ENCODE results near the gene PTPRR. TPM values are rescaled to one million over a fixed set of nuclear protein-coding genes. Genes with fewer than 3 reads are reported as not detected.

Gene PTPRR
- total RNA-seq, 2 experiments from 2014 or later = not detected

DNA sequence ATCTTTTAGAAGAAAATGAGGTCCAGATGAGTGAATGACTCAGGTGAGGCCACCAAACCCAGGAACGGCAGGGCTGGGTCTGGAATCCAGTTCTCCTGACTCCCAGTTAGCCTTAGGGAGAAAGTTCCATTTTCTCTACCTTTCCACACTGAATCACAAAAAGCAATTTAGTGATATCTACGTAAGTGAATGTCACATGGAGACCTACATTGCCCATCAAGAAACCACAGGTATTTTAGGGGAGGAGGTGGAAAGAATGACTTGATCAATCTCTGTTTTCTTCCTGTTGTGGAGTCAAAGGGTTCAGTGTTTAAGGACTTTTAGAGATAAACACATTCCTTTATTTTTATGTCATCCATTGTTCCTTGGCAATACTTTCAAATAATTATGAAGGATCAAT is 176.4 kb downstream of the PTPRR start:
- Histone ChIP-seq H3K27ac (ENCODE audit: low read depth, low read length, poor library complexity, severe bottlenecking) (no peak overlapping the region), H4K20me1 (ENCODE audit: insufficient read depth, low read length) (no peaks in the 10 kb centered on the region), H3K79me2 (ENCODE audit: insufficient read depth, low read depth, low read length) (no peaks in the 10 kb centered on the region), H3K9me2 (ENCODE audit: insufficient read depth, low read length) (no peaks in the 10 kb centered on the region), H3K4me2 (ENCODE audit: low read length) (no peak overlapping the region), H3K4me3 (ENCODE audit: low read depth, low read length, poor library complexity, severe bottlenecking) (no peak overlapping the region), H3K4me1 (ENCODE audit: insufficient read depth, low read length, poor library complexity, severe bottlenecking) (no peaks in the 10 kb centered on the region), H2AFZ (ENCODE audit: low read length) (no peak overlapping the region), H3K36me3 (ENCODE audit: insufficient read depth, low read length) (no peaks in the 10 kb centered on the region), H3K9me3 (ENCODE audit: low read length) (no peaks in the 10 kb centered on the region)
- TF ChIP-seq, protein P1, sequence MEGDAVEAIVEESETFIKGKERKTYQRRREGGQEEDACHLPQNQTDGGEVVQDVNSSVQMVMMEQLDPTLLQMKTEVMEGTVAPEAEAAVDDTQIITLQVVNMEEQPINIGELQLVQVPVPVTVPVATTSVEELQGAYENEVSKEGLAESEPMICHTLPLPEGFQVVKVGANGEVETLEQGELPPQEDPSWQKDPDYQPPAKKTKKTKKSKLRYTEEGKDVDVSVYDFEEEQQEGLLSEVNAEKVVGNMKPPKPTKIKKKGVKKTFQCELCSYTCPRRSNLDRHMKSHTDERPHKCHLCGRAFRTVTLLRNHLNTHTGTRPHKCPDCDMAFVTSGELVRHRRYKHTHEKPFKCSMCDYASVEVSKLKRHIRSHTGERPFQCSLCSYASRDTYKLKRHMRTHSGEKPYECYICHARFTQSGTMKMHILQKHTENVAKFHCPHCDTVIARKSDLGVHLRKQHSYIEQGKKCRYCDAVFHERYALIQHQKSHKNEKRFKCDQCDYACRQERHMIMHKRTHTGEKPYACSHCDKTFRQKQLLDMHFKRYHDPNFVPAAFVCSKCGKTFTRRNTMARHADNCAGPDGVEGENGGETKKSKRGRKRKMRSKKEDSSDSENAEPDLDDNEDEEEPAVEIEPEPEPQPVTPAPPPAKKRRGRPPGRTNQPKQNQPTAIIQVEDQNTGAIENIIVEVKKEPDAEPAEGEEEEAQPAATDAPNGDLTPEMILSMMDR (conservative IDR thresholded peaks at IDR 0.05; ENCODE audit: low read length) = no peak
- no peak for TF ChIP-seq EZH2phosphoT487 (IDR thresholded peaks at IDR 0.05; ENCODE audit: borderline replicate concordance, low read depth, low read length)
- DNase-seq (ENCODE audit: low spot score) = no peak
- BruUV-seq (replicated peaks) = no TSS peak
- ChIA-PET POLR2A (interaction anchor here (0.8 to 0.9 kb wide), 2 partner anchors 11 to 993 kb away, joined by 3 to 4 read pairs; no protein-coding TSS in a partner anchor), CTCF (ENCODE audit: unreplicated experiment) (no interaction called here)
- intact Hi-C loops (cut with micrococcal nuclease; ENCODE audit: unreplicated experiment) = no loop called here

- H3K27ac ChIP-seq (ENCODE audit: low read depth, low read length, poor library complexity, severe bottlenecking) = no peak overlapping the region
- CTCF ChIA-PET (ENCODE audit: unreplicated experiment) = no interaction called here
- no peaks in the 10 kb centered on the region for H3K9me3 ChIP-seq (ENCODE audit: low read length)
- H3K4me1 ChIP-seq (ENCODE audit: insufficient read depth, low read length, poor library complexity, severe bottlenecking) = no peaks in the 10 kb centered on the region
- POLR2A ChIA-PET = no interaction called here
- intact Hi-C loops (cut with micrococcal nuclease; ENCODE audit: unreplicated experiment) = no loop called here
- H3K4me3 ChIP-seq (ENCODE audit: low read depth, low read length, poor library complexity, severe bottlenecking) = no peak overlapping the region
- H3K79me2 ChIP-seq (ENCODE audit: insufficient read depth, low read depth, low read length) = no peaks in the 10 kb centered on the region
- no peak overlapping the region for H2AFZ ChIP-seq (ENCODE audit: low read length)
- no peaks in the 10 kb centered on the region for H3K9me2 ChIP-seq (ENCODE audit: insufficient read depth, low read length)
- TF ChIP-seq EZH2phosphoT487 (IDR thresholded peaks at IDR 0.05; ENCODE audit: borderline replicate concordance, low read depth, low read length) = no peak
- TF ChIP-seq, protein P1 (conservative IDR thresholded peaks at IDR 0.05; ENCODE audit: low read length) = no peak
- no peaks in the 10 kb centered on the region for H3K36me3 ChIP-seq (ENCODE audit: insufficient read depth, low read length)
- H3K4me2 ChIP-seq (ENCODE audit: low read length) = no peak overlapping the region
- no TSS peak for BruUV-seq (replicated peaks)
- H4K20me1 ChIP-seq (ENCODE audit: insufficient read depth, low read length) = no peaks in the 10 kb centered on the region
- DNase-seq (ENCODE audit: low spot score) = no peak
Measured at GRCh38 chr12:70741256-70741655, 179.3 kb downstream of the PTPRR start.

DNA sequence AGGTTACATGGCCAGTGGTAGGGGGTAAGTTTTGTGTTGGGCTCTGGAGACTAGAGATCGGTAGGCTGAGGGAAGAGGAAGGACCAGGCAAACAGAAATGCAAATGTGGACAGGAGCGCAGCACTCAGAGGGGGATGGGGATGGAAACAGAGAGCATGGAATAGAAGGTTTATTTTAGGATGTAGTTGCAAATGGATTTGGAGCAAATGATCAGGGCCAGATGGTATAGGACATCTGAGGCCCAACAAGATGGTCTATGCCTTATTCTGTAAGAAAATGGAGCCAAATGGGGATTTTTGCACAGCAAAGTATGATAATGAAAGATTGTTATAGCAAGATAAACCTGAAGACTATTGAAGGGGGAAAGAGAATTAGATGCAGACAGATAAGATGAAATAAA is 180.8 kb downstream of the PTPRR start:
- Histone ChIP-seq H3K9me2 (ENCODE audit: insufficient read depth, low read length) (no peaks in the 10 kb centered on the region), H3K36me3 (ENCODE audit: insufficient read depth, low read length) (no peaks in the 10 kb centered on the region), H4K20me1 (ENCODE audit: insufficient read depth, low read length) (no peaks in the 10 kb centered on the region), H3K4me3 (ENCODE audit: low read depth, low read length, poor library complexity, severe bottlenecking) (no peak overlapping the region), H3K27ac (ENCODE audit: low read depth, low read length, poor library complexity, severe bottlenecking) (no peak overlapping the region), H3K9me3 (ENCODE audit: low read length) (no peaks in the 10 kb centered on the region), H3K4me2 (ENCODE audit: low read length) (no peak overlapping the region), H3K4me1 (ENCODE audit: insufficient read depth, low read length, poor library complexity, severe bottlenecking) (no peaks in the 10 kb centered on the region), H3K79me2 (ENCODE audit: insufficient read depth, low read depth, low read length) (no peaks in the 10 kb centered on the region), H2AFZ (ENCODE audit: low read length) (no peak overlapping the region)
- no peak for DNase-seq (ENCODE audit: low spot score)
- no peak for TF ChIP-seq EZH2phosphoT487 (IDR thresholded peaks at IDR 0.05; ENCODE audit: borderline replicate concordance, low read depth, low read length)
- TF ChIP-seq, protein P1 (conservative IDR thresholded peaks at IDR 0.05; ENCODE audit: low read length) = no peak
- CTCF ChIA-PET (ENCODE audit: unreplicated experiment) = no interaction called here
- no TSS peak for BruUV-seq (replicated peaks)
- POLR2A ChIA-PET = no interaction called here
- intact Hi-C loops (cut with micrococcal nuclease; ENCODE audit: unreplicated experiment) = no loop called here
